ENCODE results near the gene IGFBP5.

DNA sequence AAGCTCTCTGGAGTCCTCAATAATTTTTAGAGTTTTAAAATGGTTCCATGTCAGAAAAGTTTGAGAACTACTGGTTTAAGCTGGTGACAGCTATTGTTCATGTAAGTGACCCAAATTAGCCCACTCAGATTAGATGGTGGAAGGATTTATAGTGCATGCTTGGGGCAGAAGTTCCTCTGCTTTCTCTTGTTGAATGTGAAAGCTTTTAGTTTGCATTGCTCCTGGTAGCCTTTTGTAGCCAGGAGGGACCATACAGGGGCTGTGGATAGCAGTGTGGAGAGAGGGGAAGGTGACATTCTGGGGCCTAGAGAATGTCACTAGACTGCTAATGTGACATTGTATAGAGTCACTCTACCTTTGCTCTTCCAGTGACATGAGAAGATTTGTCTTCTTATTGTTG lies 40.3 kb upstream of the IGFBP5 start:
- TF ChIP-seq, protein P1, sequence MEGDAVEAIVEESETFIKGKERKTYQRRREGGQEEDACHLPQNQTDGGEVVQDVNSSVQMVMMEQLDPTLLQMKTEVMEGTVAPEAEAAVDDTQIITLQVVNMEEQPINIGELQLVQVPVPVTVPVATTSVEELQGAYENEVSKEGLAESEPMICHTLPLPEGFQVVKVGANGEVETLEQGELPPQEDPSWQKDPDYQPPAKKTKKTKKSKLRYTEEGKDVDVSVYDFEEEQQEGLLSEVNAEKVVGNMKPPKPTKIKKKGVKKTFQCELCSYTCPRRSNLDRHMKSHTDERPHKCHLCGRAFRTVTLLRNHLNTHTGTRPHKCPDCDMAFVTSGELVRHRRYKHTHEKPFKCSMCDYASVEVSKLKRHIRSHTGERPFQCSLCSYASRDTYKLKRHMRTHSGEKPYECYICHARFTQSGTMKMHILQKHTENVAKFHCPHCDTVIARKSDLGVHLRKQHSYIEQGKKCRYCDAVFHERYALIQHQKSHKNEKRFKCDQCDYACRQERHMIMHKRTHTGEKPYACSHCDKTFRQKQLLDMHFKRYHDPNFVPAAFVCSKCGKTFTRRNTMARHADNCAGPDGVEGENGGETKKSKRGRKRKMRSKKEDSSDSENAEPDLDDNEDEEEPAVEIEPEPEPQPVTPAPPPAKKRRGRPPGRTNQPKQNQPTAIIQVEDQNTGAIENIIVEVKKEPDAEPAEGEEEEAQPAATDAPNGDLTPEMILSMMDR (IDR thresholded peaks at IDR 0.05; ENCODE audit: insufficient read depth, low read length, poor library complexity, severe bottlenecking): no peak
- no peak for TF ChIP-seq EZH2phosphoT487 (conservative IDR thresholded peaks at IDR 0.05; ENCODE audit: low read length)
